LNCaP clone FGC (cell line): ENCODE results near the gene TM9SF3.

Experiments used
- DNase-seq: peaks from one replicate; pipeline ENCODE4 v3.0.0-alpha.2; 2011; ENCODE audit warnings: low read depth
- H3K4me3 ChIP-seq: 2 replicates; pipeline ENCODE4 v1.5.1; 2011; ENCODE audit warnings: mild to moderate bottlenecking, low read depth, low read length, control low read depth
- TF ChIP-seq, protein P1 (sequence below): IDR thresholded peaks from 2 replicates; pipeline ENCODE4 v1.5.1; 2012; ENCODE audit warnings: mild to moderate bottlenecking; ENCODE audit not compliant: control insufficient read depth, insufficient read depth; ENCODE audit errors: extremely low read depth

TM9SF3 gene

DNA sequence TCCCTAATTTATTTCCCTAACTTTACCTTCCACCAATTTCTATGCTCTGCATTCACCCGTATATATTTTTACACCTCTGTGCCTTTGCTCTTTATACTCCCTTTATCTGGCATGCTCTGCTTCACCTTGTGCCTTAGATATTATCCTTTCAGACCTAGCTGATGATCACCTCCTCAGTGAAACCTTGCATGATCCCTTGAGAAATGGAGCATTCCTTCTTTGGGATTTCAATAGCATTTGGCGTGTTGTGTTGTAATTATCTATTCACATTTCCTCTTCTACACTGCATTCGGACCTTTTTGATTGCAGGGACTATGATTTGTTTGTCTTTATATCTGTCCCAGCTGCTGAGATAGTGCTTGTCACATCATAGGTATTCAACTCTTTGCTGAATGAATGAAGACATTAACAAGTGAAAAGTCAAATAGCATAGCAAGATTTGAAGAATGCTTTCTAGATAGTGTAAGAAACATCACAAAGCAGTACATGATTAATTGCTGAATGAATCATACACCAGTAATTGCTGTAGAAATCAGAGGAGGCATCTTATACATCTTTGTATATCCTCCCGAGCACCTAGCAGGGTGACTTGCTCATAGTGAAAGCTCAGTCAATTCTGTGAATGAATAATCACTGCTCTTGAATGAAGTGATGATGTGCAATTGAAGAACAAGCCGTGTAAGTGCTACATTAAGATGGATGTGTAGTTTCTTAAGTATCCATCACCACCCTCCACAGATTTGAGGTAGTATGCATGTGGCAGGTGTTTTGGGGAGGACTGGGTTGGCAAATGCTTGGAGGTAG lies 2.0 kb upstream of the TM9SF3 start:
- DNase-seq = no peak
- TF ChIP-seq, protein P1, sequence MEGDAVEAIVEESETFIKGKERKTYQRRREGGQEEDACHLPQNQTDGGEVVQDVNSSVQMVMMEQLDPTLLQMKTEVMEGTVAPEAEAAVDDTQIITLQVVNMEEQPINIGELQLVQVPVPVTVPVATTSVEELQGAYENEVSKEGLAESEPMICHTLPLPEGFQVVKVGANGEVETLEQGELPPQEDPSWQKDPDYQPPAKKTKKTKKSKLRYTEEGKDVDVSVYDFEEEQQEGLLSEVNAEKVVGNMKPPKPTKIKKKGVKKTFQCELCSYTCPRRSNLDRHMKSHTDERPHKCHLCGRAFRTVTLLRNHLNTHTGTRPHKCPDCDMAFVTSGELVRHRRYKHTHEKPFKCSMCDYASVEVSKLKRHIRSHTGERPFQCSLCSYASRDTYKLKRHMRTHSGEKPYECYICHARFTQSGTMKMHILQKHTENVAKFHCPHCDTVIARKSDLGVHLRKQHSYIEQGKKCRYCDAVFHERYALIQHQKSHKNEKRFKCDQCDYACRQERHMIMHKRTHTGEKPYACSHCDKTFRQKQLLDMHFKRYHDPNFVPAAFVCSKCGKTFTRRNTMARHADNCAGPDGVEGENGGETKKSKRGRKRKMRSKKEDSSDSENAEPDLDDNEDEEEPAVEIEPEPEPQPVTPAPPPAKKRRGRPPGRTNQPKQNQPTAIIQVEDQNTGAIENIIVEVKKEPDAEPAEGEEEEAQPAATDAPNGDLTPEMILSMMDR = no peak
- H3K4me3 ChIP-seq = no peak overlapping the region

DNA sequence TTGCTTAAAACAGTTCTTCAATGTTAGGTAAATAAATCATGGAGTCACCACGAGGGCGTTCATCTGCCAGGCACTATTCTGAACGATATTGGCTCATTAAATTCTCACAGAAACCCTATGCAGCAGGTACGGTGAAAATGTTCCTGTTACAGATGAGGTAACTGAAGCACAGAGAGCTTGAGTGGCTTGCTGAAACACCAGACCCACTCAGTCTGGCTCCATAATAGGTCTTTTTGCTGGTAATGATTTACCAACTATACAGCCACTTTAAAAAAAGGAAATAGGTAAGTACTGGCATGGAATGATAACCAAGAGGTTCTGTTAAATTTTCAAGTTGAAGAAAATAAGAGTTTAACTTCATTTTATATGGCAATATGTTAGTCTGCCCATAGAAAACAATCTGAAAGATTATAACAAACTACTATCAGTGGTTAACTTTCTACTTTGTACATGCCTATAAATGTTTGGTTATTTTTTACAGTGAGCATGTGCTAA lies 1.3 kb upstream of the TM9SF3 start:
- DNase-seq = no peak

DNA sequence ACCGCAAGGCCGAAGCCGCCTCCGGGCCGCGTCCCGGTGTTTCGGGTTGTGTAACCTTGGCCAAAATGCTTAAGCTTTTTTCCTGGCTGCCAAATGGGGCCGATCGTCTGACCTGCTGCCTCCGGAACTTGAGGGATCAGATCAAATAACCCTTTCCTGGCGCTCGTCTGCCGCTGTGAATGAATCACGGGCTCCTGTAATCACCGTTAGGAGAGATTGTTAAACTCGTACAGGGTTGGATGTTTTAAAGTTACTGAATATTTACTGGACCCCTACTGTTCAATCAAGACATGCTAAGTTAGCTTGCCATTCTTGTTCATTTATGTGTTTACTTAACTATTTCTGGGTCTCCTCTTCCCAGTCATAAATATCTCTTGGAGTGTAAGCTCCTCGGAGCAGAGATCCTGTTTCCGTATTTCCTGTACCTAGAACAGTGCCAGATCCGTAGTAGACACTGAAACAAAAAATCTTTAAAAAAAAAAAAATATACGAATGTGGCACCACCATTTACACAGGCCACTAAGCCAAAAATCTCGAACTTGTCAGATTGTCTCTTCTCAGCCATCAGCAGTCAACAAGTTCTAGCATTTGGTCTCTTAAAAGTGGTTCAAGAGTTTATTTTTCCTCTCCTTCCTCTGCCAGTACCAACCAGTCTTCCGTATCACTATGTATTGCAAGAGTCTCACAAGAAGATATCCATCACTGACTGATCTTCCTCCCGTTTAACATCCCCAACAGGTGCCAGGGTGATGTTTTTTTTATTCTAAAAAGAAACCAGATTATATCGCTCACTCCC lies 650 bp upstream of the TM9SF3 start:
- DNase-seq = no peak
- TF ChIP-seq, protein P1 = no peak
- H3K4me3 ChIP-seq = peak overlapping the region; percentile 71

More for the DNA sequence above, 1.3 kb upstream of the TM9SF3 start:
- H3K4me3 ChIP-seq = peak overlapping the region; percentile 71
- TF ChIP-seq, protein P1 = no peak

DNA sequence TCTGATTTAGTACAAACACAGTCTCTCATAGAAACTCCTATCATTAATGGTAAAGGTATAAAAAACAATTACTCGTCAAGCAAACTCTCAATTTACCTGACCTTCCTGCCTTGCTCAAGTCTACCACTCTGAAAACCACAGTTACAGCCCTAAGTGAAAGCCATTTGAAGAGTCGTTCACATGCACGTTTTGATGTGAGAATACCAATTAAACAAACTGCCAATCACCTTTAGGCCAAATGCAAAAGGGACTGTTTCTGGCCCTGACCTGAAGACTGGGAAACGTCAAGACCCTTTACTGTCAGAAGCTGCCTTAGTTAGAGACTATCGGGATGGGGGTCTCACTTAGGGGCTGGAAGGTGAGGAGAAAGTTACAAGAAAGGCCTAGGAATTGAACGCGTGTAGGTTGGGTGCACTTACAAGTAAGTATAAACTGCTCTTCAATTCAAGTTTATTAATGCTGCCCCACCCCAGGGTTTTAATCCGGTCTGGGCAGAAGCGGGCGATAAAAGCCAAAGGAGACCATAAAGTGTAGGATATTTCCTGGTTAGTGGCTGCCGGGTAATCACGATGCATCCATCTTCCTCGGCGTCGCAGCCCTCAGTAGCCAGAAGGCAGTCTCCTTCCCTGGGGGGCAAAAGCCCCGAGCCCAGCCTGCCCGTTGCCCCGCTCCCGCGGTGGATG lies 935 bp downstream of the TM9SF3 start:
- TF ChIP-seq, protein P1 = no peak
- DNase-seq = no peak
- H3K4me3 ChIP-seq = peak overlapping the region; percentile 71

DNA sequence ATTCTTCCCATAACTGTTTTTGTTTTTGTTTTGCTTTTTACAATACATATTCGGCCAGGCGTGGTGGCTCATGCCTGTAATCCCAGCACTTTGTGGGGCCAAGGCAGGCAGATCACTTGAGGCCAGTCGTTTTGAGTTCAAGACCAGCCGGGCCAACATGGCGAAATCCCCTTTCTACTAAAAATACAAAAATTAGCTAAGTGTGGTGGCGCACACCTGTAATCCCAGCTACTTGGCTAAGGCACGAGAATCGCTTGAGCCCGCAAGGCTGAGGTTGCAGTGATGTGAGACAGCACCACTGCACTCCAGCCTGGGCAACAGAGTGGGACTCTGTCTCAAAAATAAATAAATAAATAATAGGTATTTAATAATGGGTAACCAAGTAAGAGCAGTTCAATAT lies 2.3 kb downstream of the TM9SF3 start:
- no peak for DNase-seq
- TF ChIP-seq, protein P1 = no peak
- H3K4me3 ChIP-seq = peak overlapping the region; percentile 71

DNA sequence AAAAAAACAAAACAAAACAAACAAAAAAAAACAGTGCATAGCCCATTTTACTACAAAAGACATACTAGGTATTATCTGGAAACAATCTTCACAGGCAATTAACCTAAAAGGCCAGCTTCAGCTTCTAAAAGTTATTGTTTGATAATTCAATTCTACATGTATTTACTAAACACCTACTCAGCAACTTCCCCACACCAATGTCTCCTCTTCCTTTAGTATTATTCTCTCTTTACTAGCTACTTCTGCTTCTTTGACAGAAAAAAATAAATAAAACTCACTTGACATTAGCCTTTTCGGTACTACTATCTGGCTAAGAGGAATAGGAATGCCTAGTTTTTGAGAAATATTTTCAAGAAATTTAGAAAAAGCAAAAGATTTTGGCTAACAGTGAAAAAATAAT lies 2.8 kb downstream of the TM9SF3 start:
- TF ChIP-seq, protein P1 = no peak
- no peak for DNase-seq
- H3K4me3 ChIP-seq = peak overlapping the region; percentile 71; the same call in 1 of the 2 replicates
